ENCODE measurements around the gene CD151.

The CD151 gene

GRCh38 chr11:833114-833791 is 501 bp downstream of the CD151 start:
- no peaks in the 10 kb centered on the region for H3F3A ChIP-seq (ENCODE audit: insufficient read depth, low read length)
- no peaks in the 10 kb centered on the region for H3K9me2 ChIP-seq (ENCODE audit: low read depth, low read length)
- H3K4me2 ChIP-seq (ENCODE audit: low read length): peak overlapping the region; percentile 57
- TF ChIP-seq EZH2 (IDR thresholded peaks at IDR 0.05; ENCODE audit: borderline replicate concordance, low read length) (no peak), CTCF (IDR thresholded peaks at IDR 0.05; ENCODE audit: low read length) (no peak)
- no peak overlapping the region for H2AFZ ChIP-seq (ENCODE audit: low read length)
- H3K4me3 ChIP-seq (ENCODE audit: low read depth, low read length, poor library complexity, severe bottlenecking): peak overlapping the region; percentile 43
- H4K20me1 ChIP-seq (ENCODE audit: insufficient read depth, low read length): no peaks in the 10 kb centered on the region
- H3K79me2 ChIP-seq (ENCODE audit: insufficient read depth, low read length): no peaks in the 10 kb centered on the region
- H3K27ac ChIP-seq (ENCODE audit: low read depth, low read length, poor library complexity, severe bottlenecking): no peak overlapping the region
- H3K9ac ChIP-seq (ENCODE audit: low read length): no peak overlapping the region; the same call in 1 of the 2 replicates
- peaks cover 9% of the 10 kb centered on the region for H3K36me3 ChIP-seq (ENCODE audit: insufficient read depth, low read length)
- peaks cover 22% of the 10 kb centered on the region for H3K4me1 ChIP-seq (ENCODE audit: insufficient read depth, low read length, severe bottlenecking)
- H3K9me3 ChIP-seq (ENCODE audit: low read length): no peaks in the 10 kb centered on the region
- peaks cover 18% of the 10 kb centered on the region for H3K27me3 ChIP-seq (ENCODE audit: insufficient read depth, low read length)

GRCh38 chr11:833849-834311 is 1.1 kb downstream of the CD151 start:
- Histone ChIP-seq H3K4me3 (ENCODE audit: low read depth, low read length, poor library complexity, severe bottlenecking) (no peak overlapping the region), H3K27ac (ENCODE audit: low read depth, low read length, poor library complexity, severe bottlenecking) (no peak overlapping the region), H2AFZ (ENCODE audit: low read length) (no peak overlapping the region), H3K27me3 (ENCODE audit: insufficient read depth, low read length) (peaks cover 13% of the 10 kb centered on the region), H3K4me1 (ENCODE audit: insufficient read depth, low read length, severe bottlenecking) (peaks cover 22% of the 10 kb centered on the region), H3F3A (ENCODE audit: insufficient read depth, low read length) (no peaks in the 10 kb centered on the region), H3K4me2 (ENCODE audit: low read length) (no peak overlapping the region), H3K9me2 (ENCODE audit: low read depth, low read length) (no peaks in the 10 kb centered on the region), H3K9me3 (ENCODE audit: low read length) (no peaks in the 10 kb centered on the region), H3K9ac (ENCODE audit: low read length) (no peak overlapping the region), H3K36me3 (ENCODE audit: insufficient read depth, low read length) (peaks cover 15% of the 10 kb centered on the region), H4K20me1 (ENCODE audit: insufficient read depth, low read length) (no peaks in the 10 kb centered on the region), H3K79me2 (ENCODE audit: insufficient read depth, low read length) (no peaks in the 10 kb centered on the region)
- TF ChIP-seq CTCF (IDR thresholded peaks at IDR 0.05; ENCODE audit: low read length) (no peak), EZH2 (IDR thresholded peaks at IDR 0.05; ENCODE audit: borderline replicate concordance, low read length) (no peak)

- H3K9me3 ChIP-seq (ENCODE audit: low read length): no peaks in the 10 kb centered on the region
- TF ChIP-seq CTCF (IDR thresholded peaks at IDR 0.05; ENCODE audit: low read length) (no peak), EZH2 (IDR thresholded peaks at IDR 0.05; ENCODE audit: borderline replicate concordance, low read length) (no peak)
- H3K36me3 ChIP-seq (ENCODE audit: insufficient read depth, low read length): peaks cover 22% of the 10 kb centered on the region
- H3K9me2 ChIP-seq (ENCODE audit: low read depth, low read length): no peaks in the 10 kb centered on the region
- H3K4me3 ChIP-seq (ENCODE audit: low read depth, low read length, poor library complexity, severe bottlenecking): no peak overlapping the region
- no peak overlapping the region for H3K9ac ChIP-seq (ENCODE audit: low read length)
- H3K4me2 ChIP-seq (ENCODE audit: low read length): no peak overlapping the region
- no peaks in the 10 kb centered on the region for H3K79me2 ChIP-seq (ENCODE audit: insufficient read depth, low read length)
- H3K27ac ChIP-seq (ENCODE audit: low read depth, low read length, poor library complexity, severe bottlenecking): no peak overlapping the region
- H3K4me1 ChIP-seq (ENCODE audit: insufficient read depth, low read length, severe bottlenecking): peaks cover 14% of the 10 kb centered on the region
- H3K27me3 ChIP-seq (ENCODE audit: insufficient read depth, low read length): peaks cover 7% of the 10 kb centered on the region
- no peak overlapping the region for H2AFZ ChIP-seq (ENCODE audit: low read length)
- no peaks in the 10 kb centered on the region for H4K20me1 ChIP-seq (ENCODE audit: insufficient read depth, low read length)
- no peaks in the 10 kb centered on the region for H3F3A ChIP-seq (ENCODE audit: insufficient read depth, low read length)
These were observed 1.9 kb downstream of the CD151 start for GRCh38 chr11:834371-835316.
